ENCODE results near the gene SMAD1.
"Not testable (repeated sequence)": the region's sequence is repeated elsewhere in the genome, so short reads cannot be mapped to it uniquely, and the experiment has no call there.

SMAD1 gene

GRCh38 chr4:145528601-145529000 lies 46.9 kb downstream of the SMAD1 start:
- DNase-seq (ENCODE audit: low read depth) = no peak

- no peak for DNase-seq (ENCODE audit: low read depth)
Observed at GRCh38 chr4:145530189-145530588, 48.5 kb downstream of the SMAD1 start.

- no peak for DNase-seq (ENCODE audit: low read depth)
Observed at GRCh38 chr4:145530662-145531061, 49.0 kb downstream of the SMAD1 start.

- no peak for DNase-seq (ENCODE audit: low read depth)
Observed at GRCh38 chr4:145531223-145531622, 49.6 kb downstream of the SMAD1 start.

- DNase-seq (ENCODE audit: low read depth) = no peak
Observed at GRCh38 chr4:145531859-145532258, 50.2 kb downstream of the SMAD1 start.

GRCh38 chr4:145533001-145533400 lies 51.3 kb downstream of the SMAD1 start:
- no peak for DNase-seq (ENCODE audit: low read depth)

GRCh38 chr4:145533415-145533814 lies 51.8 kb downstream of the SMAD1 start:
- DNase-seq (ENCODE audit: low read depth) = not testable (repeated sequence)

GRCh38 chr4:145533961-145534360 lies 52.3 kb downstream of the SMAD1 start:
- DNase-seq (ENCODE audit: low read depth) = no peak

- no peak for DNase-seq (ENCODE audit: low read depth)
Observed at GRCh38 chr4:145535202-145535601, 53.5 kb downstream of the SMAD1 start.

- no peak for DNase-seq (ENCODE audit: low read depth)
Observed at GRCh38 chr4:145536044-145536443, 54.4 kb downstream of the SMAD1 start.

GRCh38 chr4:145538596-145538995 lies 56.9 kb downstream of the SMAD1 start:
- no peak for DNase-seq (ENCODE audit: low read depth)

GRCh38 chr4:145539671-145540070 lies 58.0 kb downstream of the SMAD1 start:
- no peak for DNase-seq (ENCODE audit: low read depth)

- no peak for DNase-seq (ENCODE audit: low read depth)
Observed at GRCh38 chr4:145540235-145540634, 58.6 kb downstream of the SMAD1 start.

- DNase-seq (ENCODE audit: low read depth) = no peak
Observed at GRCh38 chr4:145541346-145541745, 59.7 kb downstream of the SMAD1 start.

- DNase-seq (ENCODE audit: low read depth) = no peak
Observed at GRCh38 chr4:145545031-145545430, 63.4 kb downstream of the SMAD1 start.

- no peak for DNase-seq (ENCODE audit: low read depth)
Observed at GRCh38 chr4:145545538-145546174, 64.0 kb downstream of the SMAD1 start.

- no peak for DNase-seq (ENCODE audit: low read depth)
Observed at GRCh38 chr4:145546175-145546915, 64.7 kb downstream of the SMAD1 start.

GRCh38 chr4:145551660-145552059 lies 70.0 kb downstream of the SMAD1 start:
- DNase-seq (ENCODE audit: low read depth) = no peak

- no peak for DNase-seq (ENCODE audit: low read depth)
Observed at GRCh38 chr4:145552181-145552822, 70.6 kb downstream of the SMAD1 start.

GRCh38 chr4:145553375-145553774 lies 71.7 kb downstream of the SMAD1 start:
- no peak for DNase-seq (ENCODE audit: low read depth)

GRCh38 chr4:145554691-145555090 lies 73.0 kb downstream of the SMAD1 start:
- DNase-seq (ENCODE audit: low read depth) = no peak

GRCh38 chr4:145557720-145558119 lies 76.1 kb downstream of the SMAD1 start:
- DNase-seq (ENCODE audit: low read depth) = peak; percentile 4

- DNase-seq (ENCODE audit: low read depth) = no peak
Observed at GRCh38 chr4:145563293-145563985, 81.8 kb downstream of the SMAD1 start.
